Skeletal muscle satellite cell (primary cell): ENCODE data around the gene MTPN.

ENCODE experiments used
- H3K27me3 ChIP-seq: 2 replicates; pipeline ENCODE4 v1.7.0; 2013; ENCODE audit warnings: low read length; ENCODE audit not compliant: control insufficient read depth, insufficient read depth
- H3K36me3 ChIP-seq: 2 replicates; pipeline ENCODE4 v1.7.0; 2013; ENCODE audit warnings: mild to moderate bottlenecking, control low read depth, low read length; ENCODE audit not compliant: insufficient read depth
- H3K4me1 ChIP-seq: 2 replicates; pipeline ENCODE4 v1.7.0; 2013; ENCODE audit warnings: low read length; ENCODE audit not compliant: control insufficient read depth, insufficient read depth
- H3K4me2 ChIP-seq: 2 replicates; pipeline ENCODE4 v1.7.0; 2013; ENCODE audit warnings: mild to moderate bottlenecking, low read length
- H3K4me3 ChIP-seq: 2 replicates; pipeline ENCODE4 v1.7.0; 2013; ENCODE audit warnings: low read length
- H3K9ac ChIP-seq: 2 replicates; pipeline ENCODE4 v1.7.0; 2013; ENCODE audit warnings: mild to moderate bottlenecking, low read depth, low read length, moderate library complexity
- H3K9me3 ChIP-seq: replicated peaks from 2 replicates; pipeline ENCODE4 v1.7.0; 2013; ENCODE audit warnings: mild to moderate bottlenecking, control low read depth, low read length

MTPN gene

GRCh38 chr7:136004083-136004482 lies 26.9 kb upstream of the MTPN start:
- no peaks in the 10 kb centered on the region for H3K4me1 ChIP-seq

GRCh38 chr7:136002802-136003201 lies 25.6 kb upstream of the MTPN start:
- no peak overlapping the region for H3K4me2 ChIP-seq
- H3K9me3 ChIP-seq, result no peaks in the 10 kb centered on the region
- no peak overlapping the region for H3K9ac ChIP-seq
- H3K27me3 ChIP-seq, result no peaks in the 10 kb centered on the region
- H3K4me3 ChIP-seq, result no peak overlapping the region
- H3K36me3 ChIP-seq, result no peaks in the 10 kb centered on the region
- no peaks in the 10 kb centered on the region for H3K4me1 ChIP-seq

More at GRCh38 chr7:136004083-136004482, 26.9 kb upstream of the MTPN start:
- Histone ChIP-seq H3K27me3 (no peaks in the 10 kb centered on the region), H3K36me3 (no peaks in the 10 kb centered on the region), H3K9me3 (no peaks in the 10 kb centered on the region), H3K9ac (no peak overlapping the region), H3K4me3 (no peak overlapping the region), H3K4me2 (no peak overlapping the region)

DNA sequence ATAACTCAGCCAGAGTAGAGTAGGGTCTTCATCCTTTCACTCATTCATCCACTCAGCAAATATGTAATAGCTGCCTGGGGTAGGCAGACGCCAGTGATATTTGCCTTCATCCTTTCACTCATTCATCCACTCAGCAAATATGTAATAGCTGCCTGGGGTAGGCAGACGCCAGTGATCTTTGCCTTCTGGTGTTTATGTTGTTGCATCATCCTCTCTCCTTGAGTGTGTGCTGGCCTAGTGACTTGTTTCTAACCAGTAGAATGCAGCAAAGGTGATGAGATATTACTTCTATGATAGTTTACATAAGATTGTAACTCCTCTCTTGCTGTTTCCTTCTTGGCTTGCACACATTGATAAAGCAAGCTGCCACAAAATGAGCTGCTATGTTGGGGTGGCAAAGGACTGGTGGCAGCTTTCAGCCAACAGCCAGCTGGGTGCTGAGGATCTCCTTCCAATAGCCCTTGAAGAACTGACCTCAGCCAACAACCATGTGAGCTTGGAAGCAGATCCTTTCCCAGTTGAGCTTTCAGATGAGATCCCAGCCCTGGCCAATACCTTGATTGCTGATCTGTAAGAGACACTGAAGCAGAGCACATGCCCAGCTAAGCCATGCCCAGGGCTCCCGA lies 23.2 kb upstream of the MTPN start:
- H3K27me3 ChIP-seq, result no peaks in the 10 kb centered on the region
- no peak overlapping the region for H3K4me2 ChIP-seq
- no peaks in the 10 kb centered on the region for H3K9me3 ChIP-seq
- H3K4me1 ChIP-seq, result no peaks in the 10 kb centered on the region
- H3K36me3 ChIP-seq, result no peaks in the 10 kb centered on the region
- no peak overlapping the region for H3K9ac ChIP-seq
- H3K4me3 ChIP-seq, result no peak overlapping the region

- Histone ChIP-seq H3K27me3 (no peaks in the 10 kb centered on the region), H3K4me2 (no peak overlapping the region), H3K9ac (no peak overlapping the region), H3K9me3 (no peaks in the 10 kb centered on the region), H3K4me3 (no peak overlapping the region), H3K4me1 (no peaks in the 10 kb centered on the region), H3K36me3 (no peaks in the 10 kb centered on the region)
Observed at GRCh38 chr7:135998081-135998480, 20.9 kb upstream of the MTPN start.

- no peaks in the 10 kb centered on the region for H3K27me3 ChIP-seq
- no peak overlapping the region for H3K4me2 ChIP-seq
- H3K36me3 ChIP-seq, result no peaks in the 10 kb centered on the region
- H3K9me3 ChIP-seq, result no peaks in the 10 kb centered on the region
- H3K4me1 ChIP-seq, result no peaks in the 10 kb centered on the region
- no peak overlapping the region for H3K9ac ChIP-seq
- no peak overlapping the region for H3K4me3 ChIP-seq
Observed at GRCh38 chr7:135995748-135996147, 18.6 kb upstream of the MTPN start.

- no peaks in the 10 kb centered on the region for H3K4me1 ChIP-seq
- no peak overlapping the region for H3K9ac ChIP-seq
- H3K4me3 ChIP-seq, result no peak overlapping the region
- no peaks in the 10 kb centered on the region for H3K27me3 ChIP-seq
- no peak overlapping the region for H3K4me2 ChIP-seq
- no peaks in the 10 kb centered on the region for H3K9me3 ChIP-seq
- H3K36me3 ChIP-seq, result no peaks in the 10 kb centered on the region
Observed at GRCh38 chr7:135994466-135995205, 17.5 kb upstream of the MTPN start.

- Histone ChIP-seq H3K4me2 (no peak overlapping the region), H3K4me3 (no peak overlapping the region), H3K4me1 (no peaks in the 10 kb centered on the region), H3K36me3 (no peaks in the 10 kb centered on the region), H3K9ac (no peak overlapping the region), H3K27me3 (no peaks in the 10 kb centered on the region), H3K9me3 (no peaks in the 10 kb centered on the region)
Observed at GRCh38 chr7:135993950-135994349, 16.8 kb upstream of the MTPN start.

DNA sequence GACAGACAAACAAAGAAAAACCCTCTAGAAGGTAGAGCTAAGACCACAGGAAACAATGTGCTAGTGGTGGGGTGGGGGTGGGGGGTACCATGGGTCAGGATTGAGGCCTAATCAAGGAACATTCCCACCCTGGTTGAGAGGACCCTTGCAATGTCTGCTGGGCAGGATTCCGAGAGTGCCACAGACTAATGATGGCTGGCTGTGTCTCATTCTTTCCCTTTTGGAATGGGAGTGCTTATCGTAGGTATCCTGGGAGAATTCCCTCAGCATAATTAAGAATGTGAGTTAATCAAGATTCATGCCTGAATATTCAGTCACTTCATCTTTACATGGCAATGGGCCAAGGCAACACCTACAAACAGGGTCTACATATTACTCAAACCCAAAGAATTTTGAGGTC lies 14.7 kb upstream of the MTPN start:
- Histone ChIP-seq H3K9me3 (no peaks in the 10 kb centered on the region), H3K9ac (no peak overlapping the region), H3K4me3 (no peak overlapping the region), H3K27me3 (no peaks in the 10 kb centered on the region), H3K4me1 (no peaks in the 10 kb centered on the region), H3K4me2 (no peak overlapping the region), H3K36me3 (no peaks in the 10 kb centered on the region)

GRCh38 chr7:135991322-135991721 lies 14.2 kb upstream of the MTPN start:
- no peak overlapping the region for H3K4me2 ChIP-seq
- H3K27me3 ChIP-seq, result no peaks in the 10 kb centered on the region
- no peak overlapping the region for H3K4me3 ChIP-seq
- no peak overlapping the region for H3K9ac ChIP-seq
- H3K9me3 ChIP-seq, result no peaks in the 10 kb centered on the region
- no peaks in the 10 kb centered on the region for H3K4me1 ChIP-seq
- no peaks in the 10 kb centered on the region for H3K36me3 ChIP-seq

GRCh38 chr7:135990258-135990657 lies 13.1 kb upstream of the MTPN start:
- Histone ChIP-seq H3K4me3 (no peak overlapping the region), H3K9me3 (no peaks in the 10 kb centered on the region), H3K27me3 (no peaks in the 10 kb centered on the region), H3K4me2 (no peak overlapping the region), H3K9ac (no peak overlapping the region), H3K4me1 (no peaks in the 10 kb centered on the region), H3K36me3 (no peaks in the 10 kb centered on the region)

DNA sequence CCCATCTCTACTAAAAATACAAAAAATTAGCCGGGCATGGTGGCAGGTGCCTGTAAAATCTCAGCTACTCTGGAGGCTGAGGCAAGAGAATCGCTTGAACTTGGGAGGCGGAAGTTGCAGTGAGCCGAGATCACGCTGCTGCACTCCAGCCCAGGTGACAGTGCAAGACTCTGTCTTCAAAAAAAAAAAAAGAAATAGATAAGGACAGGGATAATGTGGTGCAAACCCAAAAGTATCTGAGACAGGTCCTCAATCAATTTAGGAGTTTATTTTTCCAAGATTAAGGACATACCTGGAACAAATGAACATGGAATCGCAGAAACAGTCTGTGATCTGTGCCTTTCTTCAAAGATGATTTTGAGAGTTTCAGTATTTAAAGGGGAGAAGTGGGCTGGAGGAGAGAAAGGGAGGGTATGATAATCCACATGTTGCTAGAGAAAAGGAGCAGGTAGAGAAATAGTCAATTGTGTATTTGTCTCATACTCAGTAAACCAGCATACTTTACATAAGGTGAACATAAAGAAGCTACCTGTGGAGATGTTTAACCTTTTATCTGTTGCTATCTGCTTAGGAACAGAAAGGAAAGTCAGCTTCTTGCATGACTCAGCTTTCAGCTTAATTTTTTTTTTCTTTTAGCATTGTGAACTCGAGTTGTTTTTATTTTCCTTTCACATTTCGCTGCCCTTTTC lies 4.9 kb upstream of the MTPN start:
- Histone ChIP-seq H3K36me3 (no peaks in the 10 kb centered on the region), H3K4me1 (peaks cover 5% of the 10 kb centered on the region), H3K4me3 (no peak overlapping the region)

More for the DNA sequence above, 4.9 kb upstream of the MTPN start:
- Histone ChIP-seq H3K9ac (no peak overlapping the region), H3K9me3 (no peaks in the 10 kb centered on the region), H3K4me2 (no peak overlapping the region), H3K27me3 (no peaks in the 10 kb centered on the region)
